DOHH2 (cell line): ENCODE results near the gene DIS3L.

ENCODE experiments used
- H3F3A ChIP-seq: fragments of 200-600 bp; sonication (generic), shearing (Covaris generic); 2 replicates; pipeline ENCODE4 v1.6.0; 2016; ENCODE audit warnings: antibody characterized with exemption, mild to moderate bottlenecking; ENCODE audit not compliant: control insufficient read depth, insufficient read depth
- H3K27ac ChIP-seq: fragments of 200-600 bp; sonication (generic); 2 replicates; pipeline ENCODE4 v1.5.1; 2014; ENCODE audit warnings: low read depth, mild to moderate bottlenecking, low read length, moderate library complexity
- H3K27me3 ChIP-seq: fragments of 200-600 bp; sonication (generic); 2 replicates; pipeline ENCODE4 v1.6.1; 2014; ENCODE audit warnings: mild to moderate bottlenecking, low read length, mixed read lengths; ENCODE audit not compliant: control insufficient read depth
- H3K36me3 ChIP-seq: fragments of 200-600 bp; sonication (generic); 2 replicates; pipeline ENCODE4 v1.6.1; 2014; ENCODE audit warnings: mild to moderate bottlenecking, low read length, moderate library complexity, mixed read lengths; ENCODE audit not compliant: control insufficient read depth
- H3K4me1 ChIP-seq: fragments of 200-600 bp; sonication (generic); 2 replicates; pipeline ENCODE4 v1.6.1; 2014; ENCODE audit warnings: mild to moderate bottlenecking, low read length, mixed read lengths; ENCODE audit not compliant: control insufficient read depth
- H3K4me2 ChIP-seq: fragments of 200-600 bp; sonication (generic); 2 replicates; pipeline ENCODE4 v1.6.0; 2014; ENCODE audit warnings: mild to moderate bottlenecking, low read length, moderate library complexity
- H3K4me3 ChIP-seq: fragments of 200-600 bp; sonication (generic); 2 replicates; pipeline ENCODE4 v1.5.1; 2014; ENCODE audit warnings: mild to moderate bottlenecking, low read length, mixed read lengths
- H3K79me2 ChIP-seq: fragments of 200-600 bp; sonication (generic); 2 replicates; pipeline ENCODE4 v1.6.1; 2014; ENCODE audit warnings: mild to moderate bottlenecking, low read length, mixed read lengths; ENCODE audit not compliant: control insufficient read depth
- H3K9me2 ChIP-seq: fragments of 200-600 bp; sonication (generic); replicated peaks from 2 replicates; pipeline ENCODE4 v1.6.1; 2014; ENCODE audit warnings: mild to moderate bottlenecking, low read length, mixed read lengths; ENCODE audit not compliant: control insufficient read depth
- H3K9me3 ChIP-seq: fragments of 200-600 bp; sonication (generic); 2 replicates; pipeline ENCODE4 v1.6.1; 2014; ENCODE audit warnings: antibody characterized with exemption, low read length, mixed read lengths; ENCODE audit not compliant: control insufficient read depth, insufficient read depth
- H4K20me1 ChIP-seq: fragments of 200-600 bp; sonication (generic); 2 replicates; pipeline ENCODE4 v1.6.0; 2014; ENCODE audit warnings: low read depth, mild to moderate bottlenecking, antibody characterized with exemption, low read length, moderate library complexity; ENCODE audit not compliant: control insufficient read depth, insufficient read depth
- EZH2phosphoT487 ChIP-seq: fragments of 200-600 bp; sonication (generic); IDR thresholded peaks from 2 replicates; pipeline ENCODE4 v1.6.1; 2017; ENCODE audit warnings: borderline replicate concordance, mild to moderate bottlenecking, antibody characterized with exemption, low read length, moderate library complexity, mixed read lengths
- TF ChIP-seq, protein P1 (sequence below): fragments of 200-600 bp; sonication (generic); IDR thresholded peaks from one replicate; pipeline ENCODE4 v1.5.1; 2014; ENCODE audit warnings: antibody characterized with exemption, mild to moderate bottlenecking, low read depth, low read length; ENCODE audit not compliant: poor library complexity, severe bottlenecking

DIS3L gene

DNA sequence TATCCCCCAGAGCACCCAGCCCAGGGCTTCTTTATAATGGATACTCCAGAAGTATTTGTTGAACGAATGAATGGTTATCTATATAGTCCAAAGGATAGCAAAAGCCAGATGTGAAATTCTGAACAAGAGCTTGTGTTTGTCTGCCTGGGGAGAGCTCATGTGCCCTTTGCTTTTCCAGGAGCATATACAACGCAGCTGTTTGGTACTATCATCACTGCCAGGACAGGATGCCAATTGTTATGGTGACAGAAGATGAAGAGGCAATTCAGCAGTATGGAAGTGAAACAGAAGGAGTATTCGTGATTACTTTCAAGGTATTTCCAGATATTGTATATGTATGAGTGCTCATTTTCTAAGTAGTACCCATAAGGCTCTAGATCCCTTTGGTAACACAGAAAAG lies 15.2 kb downstream of the DIS3L start:
- Histone ChIP-seq H3K27ac (no peak overlapping the region), H3K4me3 (no peak overlapping the region), H4K20me1 (no peaks in the 10 kb centered on the region), H3K36me3 (peaks cover 69% of the 10 kb centered on the region), H3K9me2 (no peaks in the 10 kb centered on the region), H3K9me3 (no peaks in the 10 kb centered on the region), H3F3A (no peaks in the 10 kb centered on the region), H3K4me1 (no peaks in the 10 kb centered on the region), H3K79me2 (no peaks in the 10 kb centered on the region), H3K27me3 (no peaks in the 10 kb centered on the region), H3K4me2 (no peak overlapping the region)
- TF ChIP-seq, protein P1, sequence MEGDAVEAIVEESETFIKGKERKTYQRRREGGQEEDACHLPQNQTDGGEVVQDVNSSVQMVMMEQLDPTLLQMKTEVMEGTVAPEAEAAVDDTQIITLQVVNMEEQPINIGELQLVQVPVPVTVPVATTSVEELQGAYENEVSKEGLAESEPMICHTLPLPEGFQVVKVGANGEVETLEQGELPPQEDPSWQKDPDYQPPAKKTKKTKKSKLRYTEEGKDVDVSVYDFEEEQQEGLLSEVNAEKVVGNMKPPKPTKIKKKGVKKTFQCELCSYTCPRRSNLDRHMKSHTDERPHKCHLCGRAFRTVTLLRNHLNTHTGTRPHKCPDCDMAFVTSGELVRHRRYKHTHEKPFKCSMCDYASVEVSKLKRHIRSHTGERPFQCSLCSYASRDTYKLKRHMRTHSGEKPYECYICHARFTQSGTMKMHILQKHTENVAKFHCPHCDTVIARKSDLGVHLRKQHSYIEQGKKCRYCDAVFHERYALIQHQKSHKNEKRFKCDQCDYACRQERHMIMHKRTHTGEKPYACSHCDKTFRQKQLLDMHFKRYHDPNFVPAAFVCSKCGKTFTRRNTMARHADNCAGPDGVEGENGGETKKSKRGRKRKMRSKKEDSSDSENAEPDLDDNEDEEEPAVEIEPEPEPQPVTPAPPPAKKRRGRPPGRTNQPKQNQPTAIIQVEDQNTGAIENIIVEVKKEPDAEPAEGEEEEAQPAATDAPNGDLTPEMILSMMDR, result no peak
- no peak for TF ChIP-seq EZH2phosphoT487

DNA sequence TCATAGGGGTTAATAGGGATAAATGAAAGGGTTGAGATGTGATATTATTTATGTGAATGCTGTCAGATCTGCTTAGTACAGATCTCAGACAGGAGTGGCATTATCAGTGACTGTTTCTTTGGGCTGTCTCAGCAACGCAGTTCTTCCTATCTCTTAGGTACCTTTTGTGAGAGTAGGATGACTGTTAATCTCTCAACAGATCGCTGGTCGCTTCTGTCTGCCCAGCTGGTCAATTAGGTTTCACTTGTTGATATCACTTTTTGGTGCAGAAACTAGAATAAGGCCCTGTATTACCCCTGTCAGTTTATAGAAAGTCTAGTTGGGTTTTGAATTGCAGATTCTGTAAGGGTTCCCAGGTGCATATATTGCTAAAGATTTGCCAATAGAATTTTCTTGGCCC lies 16.5 kb downstream of the DIS3L start:
- no peak overlapping the region for H3K4me3 ChIP-seq
- H3F3A ChIP-seq, result no peaks in the 10 kb centered on the region
- H3K9me3 ChIP-seq, result no peaks in the 10 kb centered on the region
- TF ChIP-seq, protein P1, result no peak
- no peak for TF ChIP-seq EZH2phosphoT487
- no peak overlapping the region for H3K27ac ChIP-seq
- H3K27me3 ChIP-seq, result no peaks in the 10 kb centered on the region
- peaks cover 78% of the 10 kb centered on the region for H3K36me3 ChIP-seq
- H3K4me1 ChIP-seq, result no peaks in the 10 kb centered on the region
- no peak overlapping the region for H3K4me2 ChIP-seq
- H3K9me2 ChIP-seq, result no peaks in the 10 kb centered on the region
- no peaks in the 10 kb centered on the region for H3K79me2 ChIP-seq
- H4K20me1 ChIP-seq, result no peaks in the 10 kb centered on the region

- H4K20me1 ChIP-seq, result no peaks in the 10 kb centered on the region
- H3K27ac ChIP-seq, result no peak overlapping the region
- H3F3A ChIP-seq, result no peaks in the 10 kb centered on the region
- no peaks in the 10 kb centered on the region for H3K27me3 ChIP-seq
- TF ChIP-seq EZH2phosphoT487, result no peak
- TF ChIP-seq, protein P1, result no peak
- no peaks in the 10 kb centered on the region for H3K9me3 ChIP-seq
- peaks cover 82% of the 10 kb centered on the region for H3K36me3 ChIP-seq
- no peaks in the 10 kb centered on the region for H3K79me2 ChIP-seq
- no peaks in the 10 kb centered on the region for H3K9me2 ChIP-seq
- H3K4me3 ChIP-seq, result no peak overlapping the region
- no peak overlapping the region for H3K4me2 ChIP-seq
- H3K4me1 ChIP-seq, result no peaks in the 10 kb centered on the region
Observed at GRCh38 chr15:66310786-66311185, 17.4 kb downstream of the DIS3L start.

DNA sequence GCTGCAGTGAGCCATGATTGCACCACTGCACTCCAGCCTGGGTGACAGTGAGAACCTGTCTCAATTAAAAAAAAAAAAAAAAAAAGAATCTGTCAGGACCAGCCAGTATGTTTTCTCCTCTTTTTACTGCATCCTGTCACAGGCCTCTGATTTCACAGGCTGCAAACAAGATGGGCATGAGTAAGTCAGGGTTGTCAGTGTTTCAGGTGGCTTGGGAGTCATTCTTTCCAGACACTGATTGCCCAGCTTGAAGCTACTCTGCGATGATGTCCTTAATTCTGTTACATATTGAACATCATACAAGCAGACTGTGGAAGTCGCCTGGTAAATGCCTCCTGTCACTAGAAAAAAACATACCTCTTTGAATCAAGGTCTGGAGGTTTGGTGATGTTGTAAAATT lies 18.8 kb downstream of the DIS3L start:
- H3K4me3 ChIP-seq, result no peak overlapping the region
- H3F3A ChIP-seq, result no peaks in the 10 kb centered on the region
- no peaks in the 10 kb centered on the region for H3K9me2 ChIP-seq
- H3K36me3 ChIP-seq, result peaks cover 84% of the 10 kb centered on the region
- no peaks in the 10 kb centered on the region for H3K9me3 ChIP-seq
- TF ChIP-seq, protein P1, result no peak
- TF ChIP-seq EZH2phosphoT487, result no peak
- H3K27me3 ChIP-seq, result no peaks in the 10 kb centered on the region
- H3K79me2 ChIP-seq, result no peaks in the 10 kb centered on the region
- no peak overlapping the region for H3K27ac ChIP-seq
- H3K4me2 ChIP-seq, result no peak overlapping the region
- H3K4me1 ChIP-seq, result peaks cover 10% of the 10 kb centered on the region
- no peaks in the 10 kb centered on the region for H4K20me1 ChIP-seq
